HUES6 (cell line): ENCODE measurements around the gene OSBPL6.
"Not testable (repeated sequence)": the region's sequence is repeated elsewhere in the genome, so short reads cannot be mapped to it uniquely, and the experiment has no call there.

Source experiments
- H3K27ac ChIP-seq: 2 replicates; pipeline ENCODE4 v1.7.0; 2013; ENCODE audit warnings: low read depth, mild to moderate bottlenecking, low read length, inconsistent platforms
- H3K27me3 ChIP-seq: 2 replicates; pipeline ENCODE4 v1.6.1; 2013; ENCODE audit warnings: low read length; ENCODE audit not compliant: control insufficient read depth, insufficient read depth
- H3K36me3 ChIP-seq: 2 replicates; pipeline ENCODE4 v1.6.1; 2013; ENCODE audit warnings: low read length; ENCODE audit not compliant: control insufficient read depth, insufficient read depth
- H3K4me1 ChIP-seq: 2 replicates; pipeline ENCODE4 v1.6.1; 2013; ENCODE audit warnings: low read length; ENCODE audit not compliant: control insufficient read depth, insufficient read depth
- H3K4me3 ChIP-seq: 2 replicates; pipeline ENCODE4 v1.5.1; 2013; ENCODE audit warnings: low read depth, low read length
- H3K9ac ChIP-seq: one replicate; pipeline ENCODE4 v1.6.1; 2013; ENCODE audit warnings: mild to moderate bottlenecking, low read length
- H3K9me3 ChIP-seq: 2 replicates; pipeline ENCODE4 v1.6.1; 2013; ENCODE audit warnings: low read depth, low read length; ENCODE audit not compliant: control insufficient read depth, insufficient read depth

Gene OSBPL6

GRCh38 chr2:178198441-178198840 is 4.1 kb downstream of the OSBPL6 start:
- not testable (repeated sequence) for H3K4me3 ChIP-seq, H3K36me3 ChIP-seq, H3K9ac ChIP-seq, H3K4me1 ChIP-seq, H3K27ac ChIP-seq, H3K9me3 ChIP-seq
- peaks cover 10% of the 10 kb centered on the region for H3K27me3 ChIP-seq

- Histone ChIP-seq H3K27ac (no peak overlapping the region), H3K4me3 (no peak overlapping the region), H3K36me3 (no peaks in the 10 kb centered on the region), H3K9me3 (no peaks in the 10 kb centered on the region), H3K27me3 (peaks cover 3% of the 10 kb centered on the region; the same call in 1 of the 2 replicates), H3K9ac (no peak overlapping the region), H3K4me1 (no peaks in the 10 kb centered on the region; the same call in 1 of the 2 replicates)
Measured at GRCh38 chr2:178199334-178199733, 5.0 kb downstream of the OSBPL6 start.

GRCh38 chr2:178200331-178200730 is 6.0 kb downstream of the OSBPL6 start:
- Histone ChIP-seq H3K9me3 (no peaks in the 10 kb centered on the region), H3K4me3 (no peak overlapping the region)

GRCh38 chr2:178202927-178203326 is 8.6 kb downstream of the OSBPL6 start:
- H3K27ac ChIP-seq: no peak overlapping the region
- no peaks in the 10 kb centered on the region for H3K36me3 ChIP-seq
- H3K9ac ChIP-seq: no peak overlapping the region
- no peaks in the 10 kb centered on the region for H3K9me3 ChIP-seq
- H3K4me1 ChIP-seq: no peaks in the 10 kb centered on the region
- H3K4me3 ChIP-seq: no peak overlapping the region
- H3K27me3 ChIP-seq: no peaks in the 10 kb centered on the region

More at GRCh38 chr2:178200331-178200730, 6.0 kb downstream of the OSBPL6 start:
- Histone ChIP-seq H3K27ac (no peak overlapping the region), H3K9ac (no peak overlapping the region), H3K27me3 (peaks cover 2% of the 10 kb centered on the region; the same call in 1 of the 2 replicates), H3K36me3 (no peaks in the 10 kb centered on the region), H3K4me1 (no peaks in the 10 kb centered on the region; the same call in 1 of the 2 replicates)

DNA sequence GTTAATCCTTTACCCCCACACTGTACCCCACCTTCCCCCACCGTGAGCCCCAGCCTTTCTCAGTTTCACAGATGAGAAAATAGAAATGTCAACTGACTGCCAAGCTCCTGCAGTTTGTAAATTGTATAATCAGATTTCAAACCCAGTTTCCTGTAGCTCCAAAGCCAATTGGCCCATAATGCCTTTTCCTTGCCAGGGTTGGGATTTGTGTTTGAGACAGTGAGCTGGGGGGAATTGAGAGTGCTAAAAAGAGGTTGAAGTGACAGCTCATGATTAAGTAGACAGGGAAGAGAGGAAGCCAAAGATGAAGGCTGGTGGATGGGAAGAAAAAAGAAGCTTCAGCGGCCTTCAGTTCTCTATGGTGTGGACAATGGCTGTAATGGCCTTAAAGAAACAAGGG is 10.7 kb downstream of the OSBPL6 start:
- no peaks in the 10 kb centered on the region; the same call in 1 of the 2 replicates for H3K4me1 ChIP-seq

GRCh38 chr2:178205853-178206521 is 11.7 kb downstream of the OSBPL6 start:
- H3K36me3 ChIP-seq: no peaks in the 10 kb centered on the region
- H3K4me3 ChIP-seq: no peak overlapping the region
- no peaks in the 10 kb centered on the region for H3K9me3 ChIP-seq
- H3K9ac ChIP-seq: no peak overlapping the region
- peaks cover 3% of the 10 kb centered on the region; the same call in 1 of the 2 replicates for H3K4me1 ChIP-seq
- H3K27ac ChIP-seq: no peak overlapping the region
- H3K27me3 ChIP-seq: no peaks in the 10 kb centered on the region

More for the DNA sequence above, 10.7 kb downstream of the OSBPL6 start:
- H3K36me3 ChIP-seq: no peaks in the 10 kb centered on the region
- H3K4me3 ChIP-seq: no peak overlapping the region
- H3K9me3 ChIP-seq: no peaks in the 10 kb centered on the region
- no peak overlapping the region for H3K9ac ChIP-seq
- no peaks in the 10 kb centered on the region for H3K27me3 ChIP-seq
- no peak overlapping the region for H3K27ac ChIP-seq

GRCh38 chr2:178208336-178208735 is 14.0 kb downstream of the OSBPL6 start:
- Histone ChIP-seq H3K27ac (no peak overlapping the region), H3K9ac (no peak overlapping the region), H3K36me3 (no peaks in the 10 kb centered on the region), H3K4me3 (no peak overlapping the region), H3K4me1 (peaks cover 19% of the 10 kb centered on the region), H3K9me3 (no peaks in the 10 kb centered on the region), H3K27me3 (peaks cover 7% of the 10 kb centered on the region; the same call in 1 of the 2 replicates)

DNA sequence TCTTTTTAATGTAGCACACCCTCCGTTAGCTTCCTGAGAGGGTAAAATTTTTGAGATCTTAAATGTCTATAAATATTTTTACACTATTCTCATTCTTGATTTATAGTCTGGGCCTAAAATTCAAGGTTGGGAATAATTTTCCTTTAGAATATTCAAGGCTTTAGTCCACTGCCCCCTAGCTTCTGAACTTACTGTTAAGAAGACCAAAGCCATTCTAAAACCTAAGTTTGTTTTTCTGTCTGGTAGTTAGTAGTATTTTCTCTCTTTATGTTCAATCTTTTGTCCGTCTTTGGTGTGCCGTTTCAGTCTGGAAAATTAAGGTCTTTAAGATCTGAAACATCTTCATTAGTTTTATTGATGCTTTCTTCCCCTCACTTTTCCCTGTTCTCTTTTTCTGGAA is 14.5 kb downstream of the OSBPL6 start:
- Histone ChIP-seq H3K36me3 (no peaks in the 10 kb centered on the region), H3K27me3 (peaks cover 12% of the 10 kb centered on the region; the same call in 1 of the 2 replicates), H3K4me1 (peaks cover 22% of the 10 kb centered on the region), H3K27ac (no peak overlapping the region), H3K9me3 (no peaks in the 10 kb centered on the region), H3K9ac (no peak overlapping the region), H3K4me3 (no peak overlapping the region)

DNA sequence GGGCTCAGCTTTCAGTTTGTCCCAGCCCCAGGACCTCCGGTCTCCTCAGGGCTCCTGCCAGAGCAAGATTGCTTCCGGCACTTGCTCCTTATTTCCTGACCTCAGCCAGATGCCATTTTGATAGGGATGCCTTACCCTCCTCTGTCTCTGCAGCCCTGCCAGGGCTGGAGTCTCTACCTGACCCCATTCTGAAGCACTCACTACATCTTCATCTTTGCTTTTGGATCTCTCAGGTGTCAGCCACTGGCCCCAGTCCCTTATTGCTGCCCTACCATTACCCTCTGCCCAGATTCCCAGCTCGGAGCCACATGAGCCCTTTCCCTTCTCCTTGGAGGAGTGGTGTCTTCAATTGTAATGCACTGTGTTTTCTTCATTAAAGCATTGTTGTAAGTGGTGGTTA is 17.1 kb downstream of the OSBPL6 start:
- no peaks in the 10 kb centered on the region for H3K9me3 ChIP-seq
- H3K27me3 ChIP-seq: peaks cover 13% of the 10 kb centered on the region; the same call in 1 of the 2 replicates
- peaks cover 22% of the 10 kb centered on the region for H3K4me1 ChIP-seq
- no peaks in the 10 kb centered on the region for H3K36me3 ChIP-seq
- H3K9ac ChIP-seq: no peak overlapping the region
- peak overlapping the region; percentile 7; the same call in 1 of the 2 replicates for H3K4me3 ChIP-seq
- H3K27ac ChIP-seq: peak overlapping the region; percentile 15; the same call in 1 of the 2 replicates

- Histone ChIP-seq H3K4me1 (peaks cover 22% of the 10 kb centered on the region), H3K9ac (no peak overlapping the region), H3K4me3 (peak overlapping the region; percentile 32), H3K27me3 (peaks cover 18% of the 10 kb centered on the region; the same call in 1 of the 2 replicates), H3K36me3 (no peaks in the 10 kb centered on the region), H3K9me3 (no peaks in the 10 kb centered on the region), H3K27ac (peak overlapping the region; percentile 15; the same call in 1 of the 2 replicates)
Measured at GRCh38 chr2:178211943-178212342, 17.6 kb downstream of the OSBPL6 start.

- Histone ChIP-seq H3K9ac (no peak overlapping the region), H3K36me3 (no peaks in the 10 kb centered on the region), H3K4me1 (peaks cover 22% of the 10 kb centered on the region), H3K9me3 (no peaks in the 10 kb centered on the region), H3K4me3 (no peak overlapping the region), H3K27ac (no peak overlapping the region), H3K27me3 (peaks cover 18% of the 10 kb centered on the region; the same call in 1 of the 2 replicates)
Measured at GRCh38 chr2:178213991-178214390, 19.7 kb downstream of the OSBPL6 start.
